HG03135 (cell line): Measurements from ENCODE around the gene ADGRL3.
"Not testable (repeated sequence)": the region's sequence is repeated elsewhere in the genome, so short reads cannot be mapped to it uniquely, and the experiment has no call there.

Experiments used
- ATAC-seq: cut with Tn5 transposase; IDR thresholded peaks from one replicate; pipeline ENCODE4 v1.9.1; 2021; ENCODE audit warnings: mild to moderate bottlenecking, moderate library complexity; ENCODE audit not compliant: unreplicated experiment

Gene ADGRL3

GRCh38 chr4:61204353-61205060, 4.4 kb downstream of the ADGRL3 start:
- ATAC-seq, result no peak

- ATAC-seq, result no peak
These were observed 4.9 kb downstream of the ADGRL3 start for GRCh38 chr4:61205066-61205465.

- not testable (repeated sequence) for ATAC-seq
These were observed 7.0 kb downstream of the ADGRL3 start for GRCh38 chr4:61207156-61207555.

GRCh38 chr4:61210186-61210939, 10.2 kb downstream of the ADGRL3 start:
- no peak for ATAC-seq

GRCh38 chr4:61211781-61212180, 11.7 kb downstream of the ADGRL3 start:
- ATAC-seq, result no peak

GRCh38 chr4:61212788-61213187, 12.7 kb downstream of the ADGRL3 start:
- ATAC-seq, result no peak

- no peak for ATAC-seq
These were observed 14.6 kb downstream of the ADGRL3 start for GRCh38 chr4:61214680-61215079.

GRCh38 chr4:61217222-61217621, 17.1 kb downstream of the ADGRL3 start:
- no peak for ATAC-seq

GRCh38 chr4:61220556-61220955, 20.4 kb downstream of the ADGRL3 start:
- no peak for ATAC-seq

- ATAC-seq, result no peak
These were observed 23.3 kb downstream of the ADGRL3 start for GRCh38 chr4:61223385-61223784.

- ATAC-seq, result no peak
These were observed 24.4 kb downstream of the ADGRL3 start for GRCh38 chr4:61224573-61224972.

GRCh38 chr4:61225656-61226055, 25.5 kb downstream of the ADGRL3 start:
- no peak for ATAC-seq

- no peak for ATAC-seq
These were observed 31.3 kb downstream of the ADGRL3 start for GRCh38 chr4:61231421-61231820.

- no peak for ATAC-seq
These were observed 39.1 kb downstream of the ADGRL3 start for GRCh38 chr4:61239250-61239649.

GRCh38 chr4:61243962-61244361, 43.8 kb downstream of the ADGRL3 start:
- ATAC-seq, result no peak

- no peak for ATAC-seq
These were observed 45.1 kb downstream of the ADGRL3 start for GRCh38 chr4:61245069-61245714.

- no peak for ATAC-seq
These were observed 45.9 kb downstream of the ADGRL3 start for GRCh38 chr4:61246034-61246433.

- no peak for ATAC-seq
These were observed 48.6 kb downstream of the ADGRL3 start for GRCh38 chr4:61248705-61249104.

- ATAC-seq, result no peak
These were observed 51.0 kb downstream of the ADGRL3 start for GRCh38 chr4:61251129-61251528.

GRCh38 chr4:61254406-61254805, 54.3 kb downstream of the ADGRL3 start:
- no peak for ATAC-seq

- no peak for ATAC-seq
These were observed 73.1 kb downstream of the ADGRL3 start for GRCh38 chr4:61273233-61273632.

- no peak for ATAC-seq
These were observed 74.2 kb downstream of the ADGRL3 start for GRCh38 chr4:61274286-61274685.
